ENCODE measurements around the gene PPIF.

Gene PPIF

DNA sequence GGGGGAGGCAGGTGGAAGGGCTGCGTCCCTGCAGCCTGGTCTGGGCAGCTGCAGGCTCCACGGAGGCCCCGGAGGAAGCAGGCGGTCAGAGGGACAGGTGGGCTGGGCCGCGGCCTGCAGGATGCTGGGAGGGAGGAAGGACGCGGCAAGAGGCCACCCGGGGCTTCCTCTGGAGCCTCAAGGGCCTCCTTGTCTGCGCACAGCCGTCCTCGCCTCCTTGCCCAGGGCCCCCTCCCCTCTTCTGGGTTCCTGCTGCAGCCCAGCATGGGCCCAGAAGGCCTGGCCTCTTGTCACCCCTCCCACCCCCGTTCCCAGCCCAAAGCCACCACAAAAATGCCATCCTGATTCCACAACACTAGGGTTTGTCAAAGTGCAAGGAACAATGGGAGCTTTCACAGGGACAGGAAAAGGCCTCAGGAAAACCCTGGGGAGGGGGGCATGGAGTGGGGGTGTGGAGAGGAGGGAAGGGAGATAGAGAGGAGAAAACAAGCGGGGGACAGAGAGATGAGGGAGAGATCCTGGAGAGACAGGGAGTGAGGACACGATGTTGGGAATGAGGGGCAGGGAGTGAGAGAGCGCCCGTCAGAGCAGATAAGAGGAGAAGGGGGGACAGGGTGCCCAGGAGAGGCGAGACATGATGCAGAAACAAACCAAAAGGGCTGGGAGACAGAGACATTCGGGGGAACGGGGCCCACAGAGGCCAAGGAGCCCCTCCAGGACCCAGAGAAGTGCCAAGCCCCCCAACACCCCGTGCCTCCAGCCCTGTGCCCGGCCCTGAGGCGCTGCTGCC lies 56.4 kb downstream of the PPIF start:
- CTCF ChIA-PET = interaction anchor here (0.7 kb wide), 1 partner anchor 29 kb away, joined by 3 read pairs; no protein-coding TSS in a partner anchor
- DNase-seq (ENCODE audit: extremely low spot score) = no peak
- TF ChIP-seq, protein P1, sequence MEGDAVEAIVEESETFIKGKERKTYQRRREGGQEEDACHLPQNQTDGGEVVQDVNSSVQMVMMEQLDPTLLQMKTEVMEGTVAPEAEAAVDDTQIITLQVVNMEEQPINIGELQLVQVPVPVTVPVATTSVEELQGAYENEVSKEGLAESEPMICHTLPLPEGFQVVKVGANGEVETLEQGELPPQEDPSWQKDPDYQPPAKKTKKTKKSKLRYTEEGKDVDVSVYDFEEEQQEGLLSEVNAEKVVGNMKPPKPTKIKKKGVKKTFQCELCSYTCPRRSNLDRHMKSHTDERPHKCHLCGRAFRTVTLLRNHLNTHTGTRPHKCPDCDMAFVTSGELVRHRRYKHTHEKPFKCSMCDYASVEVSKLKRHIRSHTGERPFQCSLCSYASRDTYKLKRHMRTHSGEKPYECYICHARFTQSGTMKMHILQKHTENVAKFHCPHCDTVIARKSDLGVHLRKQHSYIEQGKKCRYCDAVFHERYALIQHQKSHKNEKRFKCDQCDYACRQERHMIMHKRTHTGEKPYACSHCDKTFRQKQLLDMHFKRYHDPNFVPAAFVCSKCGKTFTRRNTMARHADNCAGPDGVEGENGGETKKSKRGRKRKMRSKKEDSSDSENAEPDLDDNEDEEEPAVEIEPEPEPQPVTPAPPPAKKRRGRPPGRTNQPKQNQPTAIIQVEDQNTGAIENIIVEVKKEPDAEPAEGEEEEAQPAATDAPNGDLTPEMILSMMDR (IDR thresholded peaks at IDR 0.05; ENCODE audit: control extremely low read depth, extremely low read depth, low read depth, missing control alignments) = no peak
- POLR2A ChIA-PET = interaction anchor here (0.6 kb wide), 1 partner anchor 52 kb away, joined by 3 read pairs; no protein-coding TSS in a partner anchor

DNA sequence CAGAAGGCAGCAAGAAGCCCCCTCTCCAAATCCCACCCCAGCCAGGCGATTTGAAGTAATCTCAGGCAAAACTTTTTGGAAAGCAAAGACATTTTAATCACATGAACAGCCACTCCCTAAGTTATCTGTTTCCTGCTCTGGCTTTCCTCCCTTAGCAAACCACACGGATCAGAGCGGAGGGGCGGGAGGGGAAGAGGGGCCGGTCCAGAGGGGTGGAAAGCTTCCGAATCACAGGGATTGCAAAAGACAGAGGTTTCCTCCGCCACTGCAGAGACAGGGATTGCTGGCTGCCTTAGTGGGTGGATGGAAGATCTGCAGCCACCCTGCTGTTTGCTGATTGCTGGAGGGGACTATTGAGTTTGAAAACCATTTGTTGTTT lies 57.0 kb downstream of the PPIF start:
- ChIA-PET POLR2A (interaction anchor here (0.6 kb wide), 1 partner anchor 51 kb away, joined by 3 read pairs; no protein-coding TSS in a partner anchor), CTCF (no interaction called here)
- DNase-seq (ENCODE audit: extremely low spot score) = no peak
- TF ChIP-seq, protein P1 (IDR thresholded peaks at IDR 0.05; ENCODE audit: control extremely low read depth, extremely low read depth, low read depth, missing control alignments) = no peak

DNA sequence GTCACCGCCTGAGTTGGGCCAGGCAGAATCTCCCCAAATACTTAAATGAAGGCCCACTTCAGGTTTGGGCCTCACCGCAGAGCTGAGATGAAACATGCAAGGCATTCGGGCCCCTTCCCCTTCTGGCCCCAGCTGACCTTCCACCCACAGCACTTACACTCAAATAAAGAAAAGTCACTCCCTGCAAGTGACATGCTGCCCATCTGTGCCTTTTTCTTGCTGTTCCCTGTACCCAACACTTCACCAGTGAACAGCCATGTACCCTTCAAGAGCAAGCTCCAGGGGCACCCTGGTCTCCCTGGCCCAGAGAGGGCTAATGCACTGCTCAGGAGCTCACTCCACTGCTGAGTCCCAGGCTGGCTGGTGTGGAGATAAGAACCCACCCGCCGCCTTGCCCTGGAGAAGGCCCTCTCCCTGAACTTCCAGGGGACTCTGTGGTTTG lies 57.4 kb downstream of the PPIF start:
- POLR2A ChIA-PET = interaction anchor here (0.6 kb wide), 1 partner anchor 15 kb away, joined by 3 read pairs; no protein-coding TSS in a partner anchor
- CTCF ChIA-PET = interaction anchor here (0.6 kb wide), 1 partner anchor 17 kb away, joined by 3 read pairs; no protein-coding TSS in a partner anchor
- TF ChIP-seq, protein P1 (IDR thresholded peaks at IDR 0.05; ENCODE audit: control extremely low read depth, extremely low read depth, low read depth, missing control alignments) = no peak
- DNase-seq (ENCODE audit: extremely low spot score) = no peak

Data from GM10248 (cell line).